Measurements from ENCODE around the gene PRKN.

DNA sequence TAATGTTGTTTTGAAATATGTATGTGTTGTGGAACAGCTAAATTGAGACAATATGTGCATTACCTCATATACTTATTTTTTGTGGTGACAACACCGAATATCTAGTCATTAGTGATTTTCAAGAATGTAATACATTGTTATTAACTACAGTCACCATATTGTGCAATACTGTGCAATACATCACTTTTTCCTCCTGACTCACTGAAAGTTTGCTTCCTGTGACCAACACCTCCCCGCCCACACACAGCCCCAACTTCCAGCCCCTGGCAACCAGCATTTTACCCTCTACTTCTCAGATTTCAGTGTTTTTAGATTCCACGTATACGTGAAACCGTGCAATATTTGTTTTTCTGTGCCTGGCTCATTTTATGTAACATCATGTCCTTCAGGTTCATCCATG lies 627.9 kb downstream of the PRKN start:
- TF ChIP-seq CTCF (IDR thresholded peaks at IDR 0.05): no peak
- no peak for TF ChIP-seq POLR2A (IDR thresholded peaks at IDR 0.05)
